Karpas-422 (cell line): Measurements from ENCODE around the gene TMPRSS11B. TPM values are rescaled to one million over a fixed set of nuclear protein-coding genes. Genes with fewer than 3 reads are reported as not detected.
"Not testable (repeated sequence)": the region's sequence is repeated elsewhere in the genome, so short reads cannot be mapped to it uniquely, and the experiment has no call there.

Source experiments
- DNase-seq: peaks from one replicate; pipeline ENCODE4 v3.0.0-alpha.2; 2015
- H2AFZ ChIP-seq: fragments of 200-600 bp; sonication (generic); 2 replicates; pipeline ENCODE4 v1.6.1; 2014; ENCODE audit warnings: antibody characterized with exemption, low read length, mixed read lengths
- H3K27ac ChIP-seq: fragments of 200-600 bp; sonication (generic); 2 replicates; pipeline ENCODE4 v1.5.1; 2014; ENCODE audit warnings: mild to moderate bottlenecking, low read length, moderate library complexity
- H3K27me3 ChIP-seq: fragments of 200-600 bp; sonication (generic); 2 replicates; pipeline ENCODE4 v1.6.1; 2014; ENCODE audit warnings: low read length, mixed read lengths
- H3K36me3 ChIP-seq: fragments of 200-600 bp; sonication (generic); 2 replicates; pipeline ENCODE4 v1.6.1; 2014; ENCODE audit warnings: low read length, mixed read lengths; ENCODE audit not compliant: insufficient read depth
- H3K4me1 ChIP-seq: fragments of 200-600 bp; sonication (generic); 2 replicates; pipeline ENCODE4 v1.6.1; 2014; ENCODE audit warnings: mild to moderate bottlenecking, low read length, mixed read lengths
- H3K4me2 ChIP-seq: fragments of 200-600 bp; sonication (generic); 2 replicates; pipeline ENCODE4 v1.6.1; 2014; ENCODE audit warnings: low read length, low read depth, mild to moderate bottlenecking; ENCODE audit not compliant: poor library complexity, severe bottlenecking
- H3K4me3 ChIP-seq: fragments of 200-600 bp; sonication (generic); 2 replicates; pipeline ENCODE4 v1.5.1; 2014; ENCODE audit warnings: mild to moderate bottlenecking, antibody characterized with exemption, low read length, mixed read lengths
- H3K79me2 ChIP-seq: fragments of 200-600 bp; sonication (generic); 2 replicates; pipeline ENCODE4 v1.6.1; 2014; ENCODE audit warnings: mild to moderate bottlenecking, low read length, mixed read lengths
- H3K9ac ChIP-seq: fragments of 200-600 bp; sonication (generic); 2 replicates; pipeline ENCODE4 v1.6.0; 2014; ENCODE audit warnings: low read length
- H3K9me2 ChIP-seq: fragments of 200-600 bp; sonication (generic), shearing (Covaris generic); replicated peaks from 2 replicates; pipeline ENCODE4 v1.6.0; 2014; ENCODE audit warnings: mild to moderate bottlenecking, low read length, moderate library complexity; ENCODE audit not compliant: insufficient read depth
- H3K9me3 ChIP-seq: fragments of 300-700, 200-600 bp; sonication (generic); 2 replicates; pipeline ENCODE4 v1.6.1; 2014; ENCODE audit warnings: low read length, mixed read lengths
- H4K20me1 ChIP-seq: fragments of 200-600 bp; sonication (generic); 2 replicates; pipeline ENCODE4 v1.6.1; 2014; ENCODE audit warnings: mild to moderate bottlenecking, antibody characterized with exemption, low read length, low read depth; ENCODE audit not compliant: insufficient read depth
- total RNA-seq: library from RNA; depleted of rRNA; stranded (reverse); fragments of >200 nt; shearing (Covaris generic); gene quantifications from 2 replicates; pipeline ENCODE4 v1.2.3, GENCODE V29; 2014; ENCODE audit warnings: low replicate concordance

The TMPRSS11B gene
- total RNA-seq, 1 experiment from 2014 or later, result not detected

DNA sequence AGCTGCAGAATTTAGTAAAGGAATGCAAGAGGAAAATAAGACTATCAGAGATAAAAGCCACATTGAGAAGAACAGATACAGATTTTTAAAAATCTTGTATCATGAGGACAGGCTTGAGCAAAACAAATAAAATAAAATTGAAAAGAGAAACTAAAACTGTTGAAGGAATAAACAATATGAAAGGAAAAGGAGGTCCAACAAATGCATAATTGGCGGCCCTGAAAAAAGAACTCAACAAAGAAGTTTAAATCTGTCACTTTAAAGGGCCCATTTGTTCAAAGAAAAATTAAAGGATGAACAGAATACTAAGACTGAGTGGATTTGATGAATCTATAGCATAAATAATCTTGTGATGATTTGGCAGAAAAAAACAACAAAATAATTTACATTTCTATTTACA, 36.5 kb downstream of the TMPRSS11B start:
- Histone ChIP-seq H3K9ac (no peak overlapping the region), H3K4me3 (no peak overlapping the region), H3K4me2 (no peak overlapping the region), H3K79me2 (no peaks in the 10 kb centered on the region), H2AFZ (no peak overlapping the region), H3K36me3 (no peaks in the 10 kb centered on the region), H3K9me2 (no peaks in the 10 kb centered on the region), H4K20me1 (no peaks in the 10 kb centered on the region), H3K4me1 (no peaks in the 10 kb centered on the region), H3K27ac (no peak overlapping the region), H3K27me3 (no peaks in the 10 kb centered on the region), H3K9me3 (no peaks in the 10 kb centered on the region)
- DNase-seq, result no peak

DNA sequence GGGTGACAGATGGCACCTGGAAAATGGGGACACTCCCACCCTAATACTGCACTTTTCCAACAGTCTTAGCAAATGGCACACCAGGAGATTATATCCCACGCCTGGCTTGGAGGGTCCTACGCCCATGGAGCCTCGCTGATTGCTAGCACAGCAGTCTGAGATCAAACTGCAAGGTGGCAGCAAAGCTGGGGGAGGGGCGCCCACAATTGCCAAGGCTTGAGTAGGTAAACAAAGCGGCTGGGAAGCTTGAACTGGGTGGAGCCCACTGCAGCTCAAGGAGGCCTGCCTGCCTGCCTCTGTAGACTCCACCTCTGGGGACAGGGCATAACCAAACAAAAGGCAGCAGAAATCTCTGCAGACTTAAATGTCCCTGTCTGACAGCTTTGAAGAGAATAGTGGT, 51.2 kb downstream of the TMPRSS11B start:
- not testable (repeated sequence) for H3K9me2 ChIP-seq, DNase-seq, H4K20me1 ChIP-seq, H3K9ac ChIP-seq, H3K27me3 ChIP-seq, H3K27ac ChIP-seq, H2AFZ ChIP-seq, H3K4me3 ChIP-seq, H3K4me1 ChIP-seq, H3K79me2 ChIP-seq, H3K36me3 ChIP-seq, H3K9me3 ChIP-seq, H3K4me2 ChIP-seq

- no peaks in the 10 kb centered on the region for H4K20me1 ChIP-seq
- no peaks in the 10 kb centered on the region for H3K4me1 ChIP-seq
- no peaks in the 10 kb centered on the region for H3K79me2 ChIP-seq
- no peaks in the 10 kb centered on the region for H3K36me3 ChIP-seq
- H3K9me3 ChIP-seq, result no peaks in the 10 kb centered on the region
- H3K27me3 ChIP-seq, result no peaks in the 10 kb centered on the region
- H3K4me3 ChIP-seq, result no peak overlapping the region
- no peak overlapping the region for H3K27ac ChIP-seq
- H3K9me2 ChIP-seq, result no peaks in the 10 kb centered on the region
- H3K4me2 ChIP-seq, result no peak overlapping the region
- no peak for DNase-seq
- no peak overlapping the region for H2AFZ ChIP-seq
- H3K9ac ChIP-seq, result no peak overlapping the region
Observed at GRCh38 chr4:68193194-68193593, 52.3 kb downstream of the TMPRSS11B start.

GRCh38 chr4:68187145-68187544, 58.3 kb downstream of the TMPRSS11B start:
- H4K20me1 ChIP-seq, result no peaks in the 10 kb centered on the region
- H3K9me2 ChIP-seq, result no peaks in the 10 kb centered on the region
- H3K9ac ChIP-seq, result no peak overlapping the region
- no peaks in the 10 kb centered on the region for H3K27me3 ChIP-seq
- no peak overlapping the region for H3K27ac ChIP-seq
- no peak overlapping the region for H2AFZ ChIP-seq
- DNase-seq, result no peak
- H3K79me2 ChIP-seq, result no peaks in the 10 kb centered on the region
- H3K36me3 ChIP-seq, result no peaks in the 10 kb centered on the region
- no peaks in the 10 kb centered on the region for H3K9me3 ChIP-seq
- H3K4me1 ChIP-seq, result no peaks in the 10 kb centered on the region
- H3K4me3 ChIP-seq, result no peak overlapping the region
- no peak overlapping the region for H3K4me2 ChIP-seq

DNA sequence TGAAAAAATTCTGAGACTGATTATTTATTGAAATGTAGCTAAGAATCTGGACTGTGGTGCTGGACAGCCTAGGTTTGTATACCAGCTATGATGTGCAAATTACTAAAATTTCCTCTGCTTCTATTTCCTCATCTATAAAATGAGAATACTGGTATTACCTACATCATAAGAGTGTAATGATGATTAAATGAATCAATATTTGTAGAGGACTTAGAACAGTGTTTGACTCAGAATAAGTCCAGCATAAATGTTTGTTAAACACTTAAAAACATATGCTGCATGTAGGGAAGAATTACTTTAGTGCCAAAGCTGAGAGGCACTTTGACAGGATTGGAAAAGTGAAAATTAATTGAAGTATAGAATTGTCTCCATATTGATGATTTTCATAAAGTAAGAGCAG, 60.6 kb downstream of the TMPRSS11B start:
- Histone ChIP-seq H3K4me1 (no peaks in the 10 kb centered on the region), H3K9ac (no peak overlapping the region), H3K36me3 (no peaks in the 10 kb centered on the region), H3K4me3 (no peak overlapping the region), H3K9me3 (no peaks in the 10 kb centered on the region), H3K9me2 (no peaks in the 10 kb centered on the region), H3K4me2 (no peak overlapping the region), H3K27ac (no peak overlapping the region), H4K20me1 (no peaks in the 10 kb centered on the region), H2AFZ (no peak overlapping the region), H3K79me2 (no peaks in the 10 kb centered on the region), H3K27me3 (no peaks in the 10 kb centered on the region)
- no peak for DNase-seq

DNA sequence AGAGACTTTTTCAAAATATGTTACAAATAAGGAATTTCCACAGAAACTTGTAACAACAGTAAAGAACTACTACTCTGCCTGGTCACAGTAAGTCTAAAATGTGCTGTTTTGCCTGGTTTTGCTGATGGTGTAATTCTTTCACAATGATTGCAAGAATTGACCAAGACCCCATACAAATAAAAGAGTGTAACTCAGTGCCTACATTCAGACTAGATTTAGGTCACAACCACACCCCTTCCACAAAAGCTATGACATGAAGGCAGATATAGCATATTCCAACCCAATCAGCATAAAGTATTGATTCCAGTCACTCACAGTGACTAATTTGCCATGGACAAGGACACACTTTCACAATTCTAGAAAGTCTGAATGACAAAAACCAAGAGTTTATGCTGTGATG, 62.1 kb downstream of the TMPRSS11B start:
- H3K9ac ChIP-seq, result no peak overlapping the region
- no peaks in the 10 kb centered on the region for H3K79me2 ChIP-seq
- no peaks in the 10 kb centered on the region for H4K20me1 ChIP-seq
- DNase-seq, result no peak
- no peak overlapping the region for H3K4me3 ChIP-seq
- H3K36me3 ChIP-seq, result no peaks in the 10 kb centered on the region
- no peak overlapping the region for H3K27ac ChIP-seq
- no peak overlapping the region for H3K4me2 ChIP-seq
- H2AFZ ChIP-seq, result no peak overlapping the region
- no peaks in the 10 kb centered on the region for H3K27me3 ChIP-seq
- H3K9me3 ChIP-seq, result no peaks in the 10 kb centered on the region
- H3K4me1 ChIP-seq, result no peaks in the 10 kb centered on the region
- H3K9me2 ChIP-seq, result no peaks in the 10 kb centered on the region

- H2AFZ ChIP-seq, result no peak overlapping the region
- no peaks in the 10 kb centered on the region for H3K36me3 ChIP-seq
- DNase-seq, result no peak
- H4K20me1 ChIP-seq, result no peaks in the 10 kb centered on the region
- H3K9ac ChIP-seq, result no peak overlapping the region
- no peak overlapping the region for H3K4me3 ChIP-seq
- H3K4me2 ChIP-seq, result no peak overlapping the region
- H3K27me3 ChIP-seq, result no peaks in the 10 kb centered on the region
- no peaks in the 10 kb centered on the region for H3K4me1 ChIP-seq
- H3K9me2 ChIP-seq, result no peaks in the 10 kb centered on the region
- no peaks in the 10 kb centered on the region for H3K79me2 ChIP-seq
- no peaks in the 10 kb centered on the region for H3K9me3 ChIP-seq
- H3K27ac ChIP-seq, result no peak overlapping the region
Observed at GRCh38 chr4:68182382-68182820, 63.1 kb downstream of the TMPRSS11B start.

GRCh38 chr4:68180849-68181526, 64.5 kb downstream of the TMPRSS11B start:
- H3K4me3 ChIP-seq, result no peak overlapping the region
- no peaks in the 10 kb centered on the region for H3K36me3 ChIP-seq
- no peaks in the 10 kb centered on the region for H3K9me2 ChIP-seq
- H4K20me1 ChIP-seq, result no peaks in the 10 kb centered on the region
- no peaks in the 10 kb centered on the region for H3K9me3 ChIP-seq
- no peaks in the 10 kb centered on the region for H3K27me3 ChIP-seq
- no peaks in the 10 kb centered on the region for H3K4me1 ChIP-seq
- no peak for DNase-seq
- no peak overlapping the region for H3K9ac ChIP-seq
- no peak overlapping the region for H2AFZ ChIP-seq
- no peak overlapping the region for H3K4me2 ChIP-seq
- no peaks in the 10 kb centered on the region for H3K79me2 ChIP-seq
- no peak overlapping the region for H3K27ac ChIP-seq
